SH-SY5Y (cell line): Measurements from ENCODE around the gene MARK4.

Source experiments
- GATA2 ChIP-seq: IDR thresholded peaks from 2 replicates; pipeline ENCODE4 v1.6.1; 2011; ENCODE audit warnings: mild to moderate bottlenecking, low read depth, low read length
- GATA3 ChIP-seq: IDR thresholded peaks from 2 replicates; pipeline ENCODE4 v1.6.1; 2011; ENCODE audit warnings: low read depth, mild to moderate bottlenecking, low read length, moderate library complexity

GRCh38 chr19:45254044-45254531 lies 3.0 kb downstream of the MARK4 start:
- TF ChIP-seq GATA2 (peak; percentile 93), GATA3 (peak; percentile 40; the same call in 1 of the 2 replicates)
